Measurements from ENCODE around the gene TENM3. TPM values are rescaled to one million over a fixed set of nuclear protein-coding genes. Genes with fewer than 3 reads are reported as not detected.

TENM3 gene
- total and polyA plus RNA-seq, 10 of the 15 experiments (the other 5 are each of a cell fraction or from before 2014, with no cell fraction given): 0.01 to 1.7 (median 0.08) TPM; not detected in 2

DNA sequence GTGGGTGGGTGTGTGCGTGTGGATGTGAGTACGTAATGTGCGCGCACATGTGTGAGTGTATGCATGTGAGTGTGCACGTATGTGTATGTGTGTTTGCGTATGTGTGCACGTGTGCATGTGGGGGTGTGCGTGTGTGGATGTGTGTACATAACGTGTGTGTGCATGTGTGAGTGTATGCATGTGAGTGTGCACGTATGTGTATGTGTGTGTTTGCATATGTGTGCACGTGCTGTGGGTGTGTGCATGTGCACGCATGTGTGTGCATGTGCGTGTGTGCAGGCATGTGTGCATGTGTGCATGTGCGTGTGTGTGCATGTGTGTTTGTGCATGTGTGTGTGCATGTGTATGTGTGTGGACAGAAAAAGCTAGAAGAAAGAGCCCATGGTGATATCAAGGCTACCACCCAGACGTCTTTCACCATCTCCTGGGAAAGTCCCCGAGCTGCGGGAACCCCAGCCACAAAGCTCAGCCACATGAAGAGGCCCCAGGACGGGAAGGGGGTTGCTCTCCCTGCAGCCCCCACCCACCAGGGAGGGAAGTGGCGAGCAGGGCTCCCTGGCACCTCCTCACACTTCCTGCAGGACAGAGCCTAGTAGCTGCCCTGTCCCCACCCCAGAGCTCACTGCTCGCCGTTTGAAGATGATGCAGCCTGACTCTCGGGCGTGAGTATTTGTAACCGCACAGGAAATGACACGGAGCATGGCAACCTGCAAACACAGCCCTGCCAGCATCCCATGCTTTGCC is 565.6 kb downstream of the TENM3 start (continued):
- no peak; the same call in 1 of the 2 replicates for TF ChIP-seq TCF7 (IDR thresholded peaks at IDR 0.05; ENCODE audit: borderline replicate concordance)
- TF ChIP-seq GABPA (IDR thresholded peaks at IDR 0.05; ENCODE audit: low read depth): no peak
- no peak for TF ChIP-seq TCF3 (IDR thresholded peaks at IDR 0.05; ENCODE audit: borderline replicate concordance, insufficient read depth, low read depth, low read length)
- no peak for TF ChIP-seq BRCA1 (IDR thresholded peaks at IDR 0.05; ENCODE audit: low read depth, low read length)
- TF ChIP-seq SREBF1 (IDR thresholded peaks at IDR 0.05; ENCODE audit: low read length): no peak
- no peak for TF ChIP-seq ZBTB40 (IDR thresholded peaks at IDR 0.05; ENCODE audit: borderline replicate concordance)
- no peak for TF ChIP-seq TCF12 (IDR thresholded peaks at IDR 0.05; ENCODE audit: low read depth, low read length)
- TF ChIP-seq HDGF (IDR thresholded peaks at IDR 0.05): no peak
- TF ChIP-seq NKRF (conservative IDR thresholded peaks at IDR 0.05): no peak
- no peak for TF ChIP-seq ASH2L (IDR thresholded peaks at IDR 0.05; ENCODE audit: borderline replicate concordance, low read depth)
- peak; percentile 13 for TF ChIP-seq RELA (IDR thresholded peaks at IDR 0.05; ENCODE audit: borderline replicate concordance, partially characterized antibody)
- TF ChIP-seq NFYB (IDR thresholded peaks at IDR 0.05; ENCODE audit: insufficient read depth, low read depth, low read length): no peak
- no peak for TF ChIP-seq YY1 (IDR thresholded peaks at IDR 0.05; ENCODE audit: low read depth, low read length)
- TF ChIP-seq CEBPZ (IDR thresholded peaks at IDR 0.05; ENCODE audit: low read depth, low read length): no peak
- no peak for TF ChIP-seq TARDBP (IDR thresholded peaks at IDR 0.05; ENCODE audit: borderline replicate concordance)
- no peak for TF ChIP-seq SUPT20H (IDR thresholded peaks at IDR 0.05; ENCODE audit: borderline replicate concordance, control insufficient read depth, low read depth, low read length)
- TF ChIP-seq CTCF (IDR thresholded peaks at IDR 0.05 in 2 of 3, conservative IDR thresholded peaks at IDR 0.05 in 1 of 3; ENCODE audit: control insufficient read depth in 2 of 3, extremely low read depth in 1 of 3, insufficient read depth in 1 of 3, low read depth in 3 of 3, low read length in 3 of 3): no peak

Measured in GM12878 (cell line).